Upper lobe of left lung (tissue), 4 donors: ENCODE measurements around the gene CPHXL2.

ENCODE experiments used
- EP300 ChIP-seq, 4 donors: sonication (generic); formaldehyde crosslinking; IDR thresholded peaks; one replicate each; pipeline ENCODE4 v1.5.1; 2017; ENCODE audit warnings: antibody characterized with exemption in 4 of 4, control low read depth in 2 of 4
- POLR2A ChIP-seq, 4 donors: fragments of 450-650 bp; IDR thresholded peaks; one replicate each; pipeline ENCODE4 v1.5.1; 2016 to 2017; ENCODE audit warnings: antibody characterized with exemption in 4 of 4, mild to moderate bottlenecking in 2 of 4
- TF ChIP-seq, protein P1 (sequence below), 6 experiments: fragments of 450-650 bp in 4 of 6; fragments of 200-600 bp in 2 of 6; sonication (generic) in 2 of 6; IDR thresholded peaks; one replicate each; pipeline ENCODE4 v1.5.1; 2016 to 2019; ENCODE audit warnings: antibody characterized with exemption in 6 of 6

DNA sequence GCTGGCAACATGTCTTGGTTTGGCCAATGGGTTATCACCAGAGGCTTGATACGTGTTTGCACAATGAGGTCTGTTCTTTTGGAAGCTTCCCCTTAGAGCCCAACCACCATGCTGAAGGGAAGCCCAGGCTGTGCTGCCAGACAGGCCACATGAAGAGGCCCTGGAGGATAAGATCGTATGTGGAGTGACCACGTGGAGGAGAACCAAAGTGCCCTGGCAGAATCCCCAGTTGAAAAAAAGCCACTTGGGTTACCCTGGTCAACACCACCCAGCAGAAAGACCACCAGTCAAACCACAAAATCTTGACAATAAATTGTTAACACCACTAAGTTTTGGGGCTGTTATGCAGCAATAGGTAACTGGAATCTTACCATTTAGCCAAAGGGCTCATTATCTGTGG lies 46.8 kb downstream of the CPHXL2 start:
- TF ChIP-seq, protein P1, sequence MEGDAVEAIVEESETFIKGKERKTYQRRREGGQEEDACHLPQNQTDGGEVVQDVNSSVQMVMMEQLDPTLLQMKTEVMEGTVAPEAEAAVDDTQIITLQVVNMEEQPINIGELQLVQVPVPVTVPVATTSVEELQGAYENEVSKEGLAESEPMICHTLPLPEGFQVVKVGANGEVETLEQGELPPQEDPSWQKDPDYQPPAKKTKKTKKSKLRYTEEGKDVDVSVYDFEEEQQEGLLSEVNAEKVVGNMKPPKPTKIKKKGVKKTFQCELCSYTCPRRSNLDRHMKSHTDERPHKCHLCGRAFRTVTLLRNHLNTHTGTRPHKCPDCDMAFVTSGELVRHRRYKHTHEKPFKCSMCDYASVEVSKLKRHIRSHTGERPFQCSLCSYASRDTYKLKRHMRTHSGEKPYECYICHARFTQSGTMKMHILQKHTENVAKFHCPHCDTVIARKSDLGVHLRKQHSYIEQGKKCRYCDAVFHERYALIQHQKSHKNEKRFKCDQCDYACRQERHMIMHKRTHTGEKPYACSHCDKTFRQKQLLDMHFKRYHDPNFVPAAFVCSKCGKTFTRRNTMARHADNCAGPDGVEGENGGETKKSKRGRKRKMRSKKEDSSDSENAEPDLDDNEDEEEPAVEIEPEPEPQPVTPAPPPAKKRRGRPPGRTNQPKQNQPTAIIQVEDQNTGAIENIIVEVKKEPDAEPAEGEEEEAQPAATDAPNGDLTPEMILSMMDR (IDR thresholded peaks at IDR 0.05) = no peak
- no peak for TF ChIP-seq POLR2A (IDR thresholded peaks at IDR 0.05)
- TF ChIP-seq EP300 (IDR thresholded peaks at IDR 0.05) = no peak
